Natural killer cell treated with Interleukin-12 subunit alpha and Interleukin-12 subunit beta and Interleukin-15 and Interleukin-18, amount 100 ng/mL, for 72 hours (primary cell): ENCODE results near the gene RASA3. TPM values are rescaled to one million over a fixed set of nuclear protein-coding genes. Genes with fewer than 3 reads are reported as not detected.
A peak's percentile ranks its signal among the peaks of the same experiment; 100 is the strongest.
"Not testable (repeated sequence)": the region's sequence is repeated elsewhere in the genome, so short reads cannot be mapped to it uniquely, and the experiment has no call there.

Source experiments
- ATAC-seq, 2 donors: fragments of 150-1000 bp; cut with Tn5 transposase in 1 of 2; sonication (Bioruptor Pico), chemical (Tn5 transposase) in 1 of 2; 2 replicates each; pipeline ENCODE4 v1.10.0; 2021
- DNase-seq: peaks from one replicate; pipeline ENCODE4 v3.0.0; 2022; ENCODE audit warnings: low spot score
- H3K27ac Mint-ChIP-seq, 2 donors: 1 replicate in 1 of 2; 2 replicates in 1 of 2; pipeline ENCODE4 v1.8.0; 2022; ENCODE audit warnings: mixed read lengths in 2 of 2, mild to moderate bottlenecking in 1 of 2, moderate library complexity in 1 of 2
- H3K27me3 Mint-ChIP-seq, 2 donors: 1 replicate in 1 of 2; 2 replicates in 1 of 2; pipeline ENCODE4 v1.8.0; 2022; ENCODE audit warnings: mixed read lengths in 2 of 2
- H3K36me3 Mint-ChIP-seq: one replicate; pipeline ENCODE4 v1.8.0; 2022; ENCODE audit warnings: mixed read lengths
- H3K4me1 Mint-ChIP-seq, 2 donors: 1 replicate in 1 of 2; 2 replicates in 1 of 2; pipeline ENCODE4 v1.8.0; 2022; ENCODE audit warnings: low read depth in 2 of 2, mixed read lengths in 2 of 2, mild to moderate bottlenecking in 1 of 2
- H3K4me3 Mint-ChIP-seq: one replicate; pipeline ENCODE4 v1.8.0; 2022; ENCODE audit warnings: mixed read lengths
- H3K9me3 Mint-ChIP-seq: 2 replicates; pipeline ENCODE4 v1.8.0; 2022; ENCODE audit warnings: mixed read lengths
- total RNA-seq, 2 donors: library from RNA; stranded (reverse); gene quantifications; one replicate each; pipeline ENCODE4 v1.2.3, GENCODE V29; 2022

Gene RASA3
- total RNA-seq, 2 donors from 2014 or later, result 6.9 to 11.7 TPM

GRCh38 chr13:114082849-114083645 lies 49.4 kb downstream of the RASA3 start:
- no peak for ATAC-seq
- Mint-ChIP-seq H3K27ac (peak overlapping the region in 1 of 2 donors; percentile 71), H3K9me3 (no peaks in the 10 kb centered on the region), H3K36me3 (no peaks in the 10 kb centered on the region), H3K4me3 (no peak overlapping the region), H3K27me3 (no peaks in the 10 kb centered on the region), H3K4me1 (peaks cover 15 to 29% of the 10 kb centered on the region in 2 donors)
- DNase-seq, result no peak

GRCh38 chr13:114081761-114082681 lies 50.4 kb downstream of the RASA3 start:
- Mint-ChIP-seq H3K4me1 (peaks cover 23 to 37% of the 10 kb centered on the region in 2 donors), H3K27ac (peak overlapping the region; percentile 36 to 71), H3K9me3 (no peaks in the 10 kb centered on the region), H3K27me3 (no peaks in the 10 kb centered on the region), H3K4me3 (no peak overlapping the region), H3K36me3 (no peaks in the 10 kb centered on the region)
- ATAC-seq (peak in 1 of 2 donors; percentile 4), DNase-seq (no peak)

- peak overlapping the region; percentile 36 to 71 for H3K27ac Mint-ChIP-seq
- H3K4me3 Mint-ChIP-seq, result no peak overlapping the region
- H3K27me3 Mint-ChIP-seq, result no peaks in the 10 kb centered on the region
- ATAC-seq (no peak), DNase-seq (no peak)
- H3K9me3 Mint-ChIP-seq, result no peaks in the 10 kb centered on the region
- H3K36me3 Mint-ChIP-seq, result no peaks in the 10 kb centered on the region
- peaks cover 25 to 41% of the 10 kb centered on the region in 2 donors for H3K4me1 Mint-ChIP-seq
These were observed 51.5 kb downstream of the RASA3 start for GRCh38 chr13:114080739-114081561.

GRCh38 chr13:114079601-114080536 lies 52.6 kb downstream of the RASA3 start:
- H3K36me3 Mint-ChIP-seq, result no peaks in the 10 kb centered on the region

GRCh38 chr13:114078461-114079451 lies 53.7 kb downstream of the RASA3 start:
- ATAC-seq (peak; percentile 75 to 77), DNase-seq (no peak)
- Mint-ChIP-seq H3K4me3 (peak overlapping the region; percentile 36), H3K27ac (peak overlapping the region; percentile 57 to 82), H3K9me3 (no peaks in the 10 kb centered on the region), H3K4me1 (peaks cover 31 to 47% of the 10 kb centered on the region in 2 donors), H3K27me3 (no peaks in the 10 kb centered on the region), H3K36me3 (no peaks in the 10 kb centered on the region)

More at GRCh38 chr13:114079601-114080536, 52.6 kb downstream of the RASA3 start:
- no peak overlapping the region for H3K4me3 Mint-ChIP-seq
- DNase-seq (no peak), ATAC-seq (no peak)
- H3K27me3 Mint-ChIP-seq, result no peaks in the 10 kb centered on the region
- H3K27ac Mint-ChIP-seq, result peak overlapping the region; percentile 57 to 82
- peaks cover 25 to 43% of the 10 kb centered on the region in 2 donors for H3K4me1 Mint-ChIP-seq
- no peaks in the 10 kb centered on the region for H3K9me3 Mint-ChIP-seq

GRCh38 chr13:114077933-114078325 lies 54.5 kb downstream of the RASA3 start:
- H3K4me3 Mint-ChIP-seq, result peak overlapping the region; percentile 36
- H3K36me3 Mint-ChIP-seq, result no peaks in the 10 kb centered on the region
- H3K27ac Mint-ChIP-seq, result peak overlapping the region; percentile 57 to 82
- peaks cover 31 to 47% of the 10 kb centered on the region in 2 donors for H3K4me1 Mint-ChIP-seq
- H3K9me3 Mint-ChIP-seq, result no peaks in the 10 kb centered on the region
- no peak for DNase-seq
- H3K27me3 Mint-ChIP-seq, result no peaks in the 10 kb centered on the region
- ATAC-seq, result peak; percentile 64 to 76

- H3K27me3 Mint-ChIP-seq, result no peaks in the 10 kb centered on the region
- H3K9me3 Mint-ChIP-seq, result no peaks in the 10 kb centered on the region
- H3K27ac Mint-ChIP-seq, result peak overlapping the region; percentile 57 to 82
- H3K36me3 Mint-ChIP-seq, result no peaks in the 10 kb centered on the region
- no peak overlapping the region for H3K4me3 Mint-ChIP-seq
- peak; percentile 38 for DNase-seq
- peaks cover 36 to 49% of the 10 kb centered on the region in 2 donors for H3K4me1 Mint-ChIP-seq
- ATAC-seq, result no peak
These were observed 55.1 kb downstream of the RASA3 start for GRCh38 chr13:114077099-114077932.

GRCh38 chr13:114076329-114077090 lies 55.9 kb downstream of the RASA3 start:
- Mint-ChIP-seq H3K4me1 (peaks cover 38 to 48% of the 10 kb centered on the region in 2 donors), H3K9me3 (no peaks in the 10 kb centered on the region), H3K27ac (peak overlapping the region; percentile 57 to 82), H3K27me3 (no peaks in the 10 kb centered on the region), H3K36me3 (no peaks in the 10 kb centered on the region), H3K4me3 (no peak overlapping the region)
- ATAC-seq (no peak), DNase-seq (peak; percentile 53)

GRCh38 chr13:114075811-114076210 lies 56.6 kb downstream of the RASA3 start:
- not testable (repeated sequence) for H3K4me3 Mint-ChIP-seq, H3K9me3 Mint-ChIP-seq, ATAC-seq, H3K27ac Mint-ChIP-seq, H3K27me3 Mint-ChIP-seq, H3K36me3 Mint-ChIP-seq
- H3K4me1 Mint-ChIP-seq, result peaks cover 38 to 50% of the 10 kb centered on the region in 2 donors
- peak; percentile 28 for DNase-seq

- ATAC-seq, result no peak
- Mint-ChIP-seq H3K9me3 (no peaks in the 10 kb centered on the region), H3K4me3 (no peak overlapping the region), H3K27me3 (no peaks in the 10 kb centered on the region), H3K36me3 (peaks cover 6% of the 10 kb centered on the region), H3K27ac (no peak overlapping the region), H3K4me1 (peaks cover 39 to 51% of the 10 kb centered on the region in 2 donors)
- DNase-seq, result peak; percentile 37
These were observed 57.6 kb downstream of the RASA3 start for GRCh38 chr13:114074671-114075315.
